Neuronal stem cell (in vitro differentiated cells): ENCODE results near the gene FAM234A.

ENCODE experiments used
- DNase-seq: peaks from one replicate; pipeline ENCODE4 v3.0.0-alpha.2; 2013; ENCODE audit warnings: low spot score
- H2AFZ ChIP-seq: one replicate; pipeline ENCODE4 v1.6.1; 2013; ENCODE audit warnings: mild to moderate bottlenecking, low read length, inconsistent platforms
- H2AK5ac ChIP-seq: 2 replicates; pipeline ENCODE4 v1.6.1; 2013; ENCODE audit warnings: low read depth, mild to moderate bottlenecking, inconsistent platforms, low read length, moderate library complexity, mixed read lengths
- H2BK120ac ChIP-seq: 2 replicates; pipeline ENCODE4 v1.6.1; 2013; ENCODE audit warnings: low read depth, mild to moderate bottlenecking, inconsistent platforms, low read length, moderate library complexity, mixed read lengths
- H2BK12ac ChIP-seq: one replicate; pipeline ENCODE4 v1.6.1; 2013; ENCODE audit warnings: low read length, inconsistent platforms
- H2BK15ac ChIP-seq: 2 replicates; pipeline ENCODE4 v1.6.1; 2013; ENCODE audit warnings: mild to moderate bottlenecking, low read length, inconsistent platforms, mixed read lengths
- H2BK5ac ChIP-seq: one replicate; pipeline ENCODE4 v1.6.1; 2013; ENCODE audit warnings: inconsistent platforms, mild to moderate bottlenecking, low read length, moderate library complexity
- H3K14ac ChIP-seq: one replicate; pipeline ENCODE4 v1.6.1; 2013; ENCODE audit warnings: low read length, inconsistent platforms
- H3K18ac ChIP-seq: 2 replicates; pipeline ENCODE4 v1.6.1; 2013; ENCODE audit warnings: low read length, inconsistent platforms
- H3K23ac ChIP-seq: 2 replicates; pipeline ENCODE4 v1.6.1; 2013; ENCODE audit warnings: low read depth, mild to moderate bottlenecking, mixed read lengths, low read length, inconsistent platforms; ENCODE audit not compliant: poor library complexity
- H3K27ac ChIP-seq: replicated peaks from 3 replicates; pipeline ENCODE4 v1.5.1; 2013; ENCODE audit warnings: low read length, inconsistent platforms
- H3K27me3 ChIP-seq, 3 experiments: 2 replicates each; pipeline ENCODE4 v1.6.1; 2013; ENCODE audit warnings: low read length in 3 of 3, mild to moderate bottlenecking in 2 of 3, inconsistent platforms in 1 of 3, low read depth in 1 of 3, mixed read lengths in 1 of 3, moderate library complexity in 1 of 3; ENCODE audit not compliant: control insufficient read depth in 3 of 3, insufficient read depth in 3 of 3
- H3K36me3 ChIP-seq, 2 donors: replicated peaks in 1 of 2; 2 replicates each; pipeline ENCODE4 v1.6.1; 2013; ENCODE audit warnings: low read length in 2 of 2; ENCODE audit not compliant: control insufficient read depth in 2 of 2, insufficient read depth in 2 of 2
- H3K4ac ChIP-seq: 2 replicates; pipeline ENCODE4 v1.6.1; 2013; ENCODE audit warnings: inconsistent platforms, mild to moderate bottlenecking, low read length, moderate library complexity
- H3K4me1 ChIP-seq, 2 donors: 1 replicate in 1 of 2; 2 replicates in 1 of 2; pipeline ENCODE4 v1.6.1; 2013; ENCODE audit warnings: low read length in 2 of 2, low read depth in 1 of 2; ENCODE audit not compliant: control insufficient read depth in 2 of 2, insufficient read depth in 1 of 2
- H3K4me2 ChIP-seq: one replicate; pipeline ENCODE4 v1.6.1; 2013; ENCODE audit warnings: mild to moderate bottlenecking, low read length, inconsistent platforms; ENCODE audit not compliant: insufficient read depth, poor library complexity, severe bottlenecking
- H3K4me3 ChIP-seq, 2 donors: 2 replicates each; pipeline ENCODE4 v1.5.1; 2013; ENCODE audit warnings: low read length in 2 of 2, mild to moderate bottlenecking in 2 of 2, inconsistent platforms in 1 of 2, moderate library complexity in 1 of 2
- H3K79me1 ChIP-seq: one replicate; pipeline ENCODE4 v1.6.1; 2013; ENCODE audit warnings: low read depth, mild to moderate bottlenecking, inconsistent platforms, low read length, moderate library complexity
- H3K9ac ChIP-seq: one replicate; pipeline ENCODE4 v1.6.1; 2013; ENCODE audit warnings: mild to moderate bottlenecking, low read depth, low read length, inconsistent platforms; ENCODE audit not compliant: poor library complexity
- H3K9me3 ChIP-seq, 2 donors: replicated peaks in 1 of 2; 2 replicates each; pipeline versions ENCODE3 to v1.6.1; 2013; ENCODE audit warnings: low read length in 2 of 2, mild to moderate bottlenecking in 2 of 2, inconsistent platforms in 1 of 2, low read depth in 1 of 2, mixed read lengths in 1 of 2, moderate library complexity in 1 of 2; ENCODE audit not compliant: control insufficient read depth in 2 of 2, insufficient read depth in 1 of 2
- H4K8ac ChIP-seq: one replicate; pipeline ENCODE4 v1.6.1; 2013; ENCODE audit warnings: low read depth, mild to moderate bottlenecking, inconsistent platforms, low read length, moderate library complexity
- H4K91ac ChIP-seq: one replicate; pipeline ENCODE4 v1.6.1; 2013; ENCODE audit warnings: low read length, low read depth, mild to moderate bottlenecking, inconsistent platforms; ENCODE audit not compliant: poor library complexity
- WGBS, 2 donors: extraction: QIAGEN DNeasy Blood & Tissue Kit; methylation state at CpG; one replicate each; pipeline ENCODE4 v1.1.7; 2013; ENCODE audit warnings: missing lambda C conversion rate in 2 of 2, mixed read lengths in 1 of 2; ENCODE audit not compliant: insufficient read length in 2 of 2, insufficient replicate concordance in 1 of 2; ENCODE audit errors: extremely low coverage in 2 of 2; 5-methylcytosine and 5-hydroxymethylcytosine counted together

The FAM234A gene

GRCh38 chr16:296806-297510, 62.3 kb downstream of the FAM234A start:
- Histone ChIP-seq H3K36me3 (peaks cover 21 to 56% of the 10 kb centered on the region in 2 donors), H2AFZ (no peak overlapping the region), H3K14ac (no peak overlapping the region), H3K18ac (no peak overlapping the region), H3K4ac (no peak overlapping the region), H3K9me3 (no peaks in the 10 kb centered on the region), H3K27me3 (no peaks in the 10 kb centered on the region), H3K27ac (no peak overlapping the region), H2AK5ac (no peak overlapping the region), H2BK15ac (no peak overlapping the region), H2BK12ac (no peak overlapping the region), H3K79me1 (peaks cover 5% of the 10 kb centered on the region), H3K23ac (no peak overlapping the region), H4K91ac (no peak overlapping the region), H3K4me1 (no peaks in the 10 kb centered on the region), H3K4me2 (no peak overlapping the region), H2BK5ac (no peak overlapping the region), H3K9ac (no peak overlapping the region), H2BK120ac (no peak overlapping the region), H3K4me3 (no peak overlapping the region), H4K8ac (no peak overlapping the region)
- no peak for DNase-seq
- WGBS, 2 donors, result no CpG with 5 or more reads among the region's 37 CpGs

- no CpG with 5 or more reads among the region's 32 CpGs for WGBS, 2 donors
- H3K14ac ChIP-seq, result no peak overlapping the region
- H3K9me3 ChIP-seq, result no peaks in the 10 kb centered on the region
- H4K91ac ChIP-seq, result no peak overlapping the region
- no peak overlapping the region for H3K27ac ChIP-seq
- no peak overlapping the region for H3K4me3 ChIP-seq
- H3K18ac ChIP-seq, result no peak overlapping the region
- no peaks in the 10 kb centered on the region for H3K27me3 ChIP-seq
- H2BK5ac ChIP-seq, result no peak overlapping the region
- peaks cover 16 to 48% of the 10 kb centered on the region in 2 donors for H3K36me3 ChIP-seq
- no peak overlapping the region for H2AK5ac ChIP-seq
- no peak overlapping the region for H3K9ac ChIP-seq
- no peak overlapping the region for H2BK15ac ChIP-seq
- no peak overlapping the region for H3K4ac ChIP-seq
- no peak overlapping the region for H2AFZ ChIP-seq
- H2BK120ac ChIP-seq, result no peak overlapping the region
- H2BK12ac ChIP-seq, result no peak overlapping the region
- no peak for DNase-seq
- no peaks in the 10 kb centered on the region for H3K4me1 ChIP-seq
- H3K23ac ChIP-seq, result peak overlapping the region; percentile 80
- peaks cover 5% of the 10 kb centered on the region for H3K79me1 ChIP-seq
- H4K8ac ChIP-seq, result no peak overlapping the region
- H3K4me2 ChIP-seq, result no peak overlapping the region
Measured at GRCh38 chr16:297832-298231, 63.2 kb downstream of the FAM234A start.

GRCh38 chr16:301235-301634, 66.6 kb downstream of the FAM234A start:
- Histone ChIP-seq H2BK5ac (no peak overlapping the region), H3K4ac (no peak overlapping the region), H4K8ac (no peak overlapping the region), H3K36me3 (peaks cover 24 to 50% of the 10 kb centered on the region in 2 donors), H3K27me3 (no peaks in the 10 kb centered on the region), H3K9me3 (no peaks in the 10 kb centered on the region), H3K18ac (no peak overlapping the region), H3K14ac (no peak overlapping the region), H2AFZ (no peak overlapping the region), H3K4me1 (no peaks in the 10 kb centered on the region), H2BK12ac (no peak overlapping the region), H3K4me3 (no peak overlapping the region), H3K79me1 (peaks cover 13% of the 10 kb centered on the region), H3K27ac (no peak overlapping the region), H2BK15ac (no peak overlapping the region), H4K91ac (no peak overlapping the region), H3K4me2 (no peak overlapping the region), H2BK120ac (no peak overlapping the region), H3K9ac (no peak overlapping the region), H3K23ac (no peak overlapping the region), H2AK5ac (no peak overlapping the region)
- DNase-seq, result no peak
- WGBS, 2 donors, result no CpG with 5 or more reads among the region's 6 CpGs

- Histone ChIP-seq H3K23ac (peak overlapping the region; percentile 29), H2BK15ac (no peak overlapping the region), H4K91ac (no peak overlapping the region), H3K9me3 (no peaks in the 10 kb centered on the region), H3K18ac (no peak overlapping the region), H3K4ac (no peak overlapping the region), H3K4me3 (no peak overlapping the region), H3K4me2 (no peak overlapping the region), H2BK5ac (no peak overlapping the region), H2BK12ac (no peak overlapping the region), H2AFZ (no peak overlapping the region), H3K79me1 (peaks cover 13% of the 10 kb centered on the region), H2AK5ac (no peak overlapping the region), H2BK120ac (no peak overlapping the region), H3K27me3 (no peaks in the 10 kb centered on the region), H3K27ac (no peak overlapping the region), H3K4me1 (no peaks in the 10 kb centered on the region), H3K36me3 (peaks cover 24 to 50% of the 10 kb centered on the region in 2 donors), H3K14ac (peak overlapping the region; percentile 11), H4K8ac (no peak overlapping the region), H3K9ac (no peak overlapping the region)
- no CpG with 5 or more reads among the region's 13 CpGs for WGBS, 2 donors
- no peak for DNase-seq
Measured at GRCh38 chr16:301950-302349, 67.3 kb downstream of the FAM234A start.
